Esophagus muscularis mucosa (tissue), 3 donors: Measurements from ENCODE around the gene HIGD1A.

ENCODE experiments used
- CTCF ChIP-seq, 3 experiments: fragments of 200-600 bp in 2 of 3; fragments of 450-650 bp in 1 of 3; sonication (generic) in 2 of 3; IDR thresholded peaks; one replicate each; pipeline ENCODE4 v1.5.1; 2017 to 2019; ENCODE audit warnings: antibody characterized with exemption in 3 of 3, mild to moderate bottlenecking in 2 of 3, moderate library complexity in 1 of 3
- POLR2A ChIP-seq: fragments of 450-650 bp; IDR thresholded peaks from one replicate; pipeline ENCODE4 v1.6.1; 2017; ENCODE audit warnings: antibody characterized with exemption, moderate library complexity, mild to moderate bottlenecking, low read depth

GRCh38 chr3:42799376-42799775 lies 4.9 kb downstream of the HIGD1A start:
- no peak for TF ChIP-seq CTCF (IDR thresholded peaks at IDR 0.05)
- TF ChIP-seq POLR2A: no peak
